WTC11 (cell line): Measurements from ENCODE around the gene ZNF507. TPM values are rescaled to one million over a fixed set of nuclear protein-coding genes. Genes with fewer than 3 reads are reported as not detected.

Experiments used
- AFF4 ChIP-seq: sonication (generic); formaldehyde crosslinking; IDR thresholded peaks from 2 replicates; pipeline ENCODE4 v1.8.1; 2023; ENCODE audit warnings: mild to moderate bottlenecking, missing genetic modification reagents, borderline replicate concordance
- ATF1 ChIP-seq: sonication (generic); formaldehyde crosslinking; IDR thresholded peaks from 2 replicates; pipeline ENCODE4 v1.8.1; 2023; ENCODE audit warnings: mild to moderate bottlenecking, moderate library complexity, missing genetic modification reagents
- CBFB ChIP-seq: sonication (generic); formaldehyde crosslinking; IDR thresholded peaks from 2 replicates; pipeline ENCODE4 v1.8.1; 2022; ENCODE audit warnings: mild to moderate bottlenecking, low read depth, missing genetic modification reagents
- CREB1 ChIP-seq: sonication (generic); formaldehyde crosslinking; IDR thresholded peaks from 2 replicates; pipeline ENCODE4 v1.8.0; 2023; ENCODE audit warnings: mild to moderate bottlenecking, missing genetic modification reagents
- E2F1 ChIP-seq: sonication (generic); formaldehyde crosslinking; IDR thresholded peaks from 2 replicates; pipeline ENCODE4 v1.8.0; 2022; ENCODE audit warnings: mild to moderate bottlenecking, missing genetic modification reagents
- FOXP1 ChIP-seq: sonication (generic); formaldehyde crosslinking; IDR thresholded peaks from 2 replicates; pipeline ENCODE4 v1.8.0; 2022; ENCODE audit warnings: missing genetic modification reagents, mild to moderate bottlenecking, moderate library complexity, borderline replicate concordance
- GABPB1 ChIP-seq: sonication (generic); formaldehyde crosslinking; IDR thresholded peaks from 2 replicates; pipeline ENCODE4 v1.8.1; 2023; ENCODE audit warnings: mild to moderate bottlenecking, missing genetic modification reagents
- MXD4 ChIP-seq: fragments of 250-450 bp; sonication (Bioruptor Pico); IDR thresholded peaks from 2 replicates; pipeline ENCODE4 v1.8.0; 2021; ENCODE audit warnings: mild to moderate bottlenecking, moderate library complexity, borderline replicate concordance
- NFE2L1 ChIP-seq: sonication (generic); formaldehyde crosslinking; IDR thresholded peaks from 2 replicates; pipeline ENCODE4 v1.8.1; 2023; ENCODE audit warnings: missing genetic modification reagents
- PREB ChIP-seq: sonication (generic); formaldehyde crosslinking; IDR thresholded peaks from 2 replicates; pipeline ENCODE4 v1.8.1; 2022; ENCODE audit warnings: mild to moderate bottlenecking, missing genetic modification reagents, moderate library complexity, borderline replicate concordance
- ZBTB21 ChIP-seq: sonication (generic); formaldehyde crosslinking; IDR thresholded peaks from 2 replicates; pipeline ENCODE4 v1.8.1; 2023; ENCODE audit warnings: mild to moderate bottlenecking, missing genetic modification reagents, borderline replicate concordance
- ZNF121 ChIP-seq: sonication (generic); formaldehyde crosslinking; IDR thresholded peaks from 2 replicates; pipeline ENCODE4 v1.8.0; 2023; ENCODE audit warnings: missing genetic modification reagents
- ZNF396 ChIP-seq: fragments of 250-450 bp; sonication (Bioruptor Pico); IDR thresholded peaks from 2 replicates; pipeline ENCODE4 v1.8.0; 2021; ENCODE audit warnings: mild to moderate bottlenecking, moderate library complexity, borderline replicate concordance
- ZNF416 ChIP-seq: fragments of 250-450 bp; sonication (Bioruptor Pico); IDR thresholded peaks from 2 replicates; pipeline ENCODE4 v1.9.0; 2021; ENCODE audit warnings: mild to moderate bottlenecking, inconsistent platforms
- ZNF423 ChIP-seq: fragments of 250-450 bp; sonication (Bioruptor Pico); IDR thresholded peaks from 2 replicates; pipeline ENCODE4 v2.1.2; 2022; ENCODE audit warnings: mild to moderate bottlenecking, moderate library complexity
- ZNF425 ChIP-seq: fragments of 250-450 bp; sonication (Bioruptor Pico); conservative IDR thresholded peaks from 2 replicates; pipeline ENCODE4 v1.9.0; 2021; ENCODE audit warnings: mild to moderate bottlenecking
- total RNA-seq: library from RNA; stranded (reverse); gene quantifications from 3 replicates; pipeline ENCODE4 v1.2.3, GENCODE V29; 2021
- TF ChIP-seq, protein P1 (sequence below): sonication (generic); formaldehyde crosslinking; IDR thresholded peaks from 2 replicates; pipeline ENCODE4 v1.8.1; 2023; ENCODE audit warnings: mild to moderate bottlenecking, moderate library complexity, missing genetic modification reagents
- TF ChIP-seq, protein P2 (sequence below): fragments of 250-450 bp; sonication (Bioruptor Pico); IDR thresholded peaks from 2 replicates; pipeline ENCODE4 v1.9.0; 2021; ENCODE audit warnings: moderate library complexity, mild to moderate bottlenecking, inconsistent platforms, borderline replicate concordance
- TF ChIP-seq, protein P3 (sequence below): sonication (generic); formaldehyde crosslinking; conservative IDR thresholded peaks from 2 replicates; pipeline ENCODE4 v1.8.1; 2022; ENCODE audit warnings: mild to moderate bottlenecking, missing genetic modification reagents
- TF ChIP-seq, protein P4 (sequence below): sonication (generic); formaldehyde crosslinking; conservative IDR thresholded peaks from 2 replicates; pipeline ENCODE4 v1.8.1; 2023; ENCODE audit warnings: mild to moderate bottlenecking, low read depth, missing genetic modification reagents, moderate library complexity

ZNF507 gene
- total RNA-seq, 1 experiment from 2014 or later, result 27.6 TPM

GRCh38 chr19:32345261-32346207 lies at the start of gene ZNF507 (continued):
- TF ChIP-seq NFE2L1 (CRISPR knock-in tag) (peak; percentile 43; the same call in 1 of the 2 replicates), ZNF425 (CRISPR knock-in tag) (no peak), MXD4 (no peak), ZNF121 (CRISPR knock-in tag) (no peak), PREB (CRISPR knock-in tag) (no peak), CBFB (CRISPR knock-in tag) (no peak), ZNF416 (no peak), ZNF423 (CRISPR knock-in tag) (no peak), FOXP1 (CRISPR knock-in tag) (no peak), ZBTB21 (CRISPR knock-in tag) (0 out of 2 replicates have a peak, but pooled peaks have one; percentile 24), E2F1 (CRISPR knock-in tag) (no peak), ATF1 (no peak), ZNF396 (no peak), GABPB1 (CRISPR knock-in tag) (peak; percentile 26), AFF4 (no peak), CREB1 (CRISPR knock-in tag) (no peak)
- TF ChIP-seq, protein P1, sequence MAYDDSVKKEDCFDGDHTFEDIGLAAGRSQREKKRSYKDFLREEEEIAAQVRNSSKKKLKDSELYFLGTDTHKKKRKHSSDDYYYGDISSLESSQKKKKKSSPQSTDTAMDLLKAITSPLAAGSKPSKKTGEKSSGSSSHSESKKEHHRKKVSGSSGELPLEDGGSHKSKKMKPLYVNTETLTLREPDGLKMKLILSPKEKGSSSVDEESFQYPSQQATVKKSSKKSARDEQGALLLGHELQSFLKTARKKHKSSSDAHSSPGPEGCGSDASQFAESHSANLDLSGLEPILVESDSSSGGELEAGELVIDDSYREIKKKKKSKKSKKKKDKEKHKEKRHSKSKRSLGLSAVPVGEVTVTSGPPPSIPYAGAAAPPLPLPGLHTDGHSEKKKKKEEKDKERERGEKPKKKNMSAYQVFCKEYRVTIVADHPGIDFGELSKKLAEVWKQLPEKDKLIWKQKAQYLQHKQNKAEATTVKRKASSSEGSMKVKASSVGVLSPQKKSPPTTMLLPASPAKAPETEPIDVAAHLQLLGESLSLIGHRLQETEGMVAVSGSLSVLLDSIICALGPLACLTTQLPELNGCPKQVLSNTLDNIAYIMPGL (CRISPR knock-in tag), result peak; percentile 75
- TF ChIP-seq, protein P2, sequence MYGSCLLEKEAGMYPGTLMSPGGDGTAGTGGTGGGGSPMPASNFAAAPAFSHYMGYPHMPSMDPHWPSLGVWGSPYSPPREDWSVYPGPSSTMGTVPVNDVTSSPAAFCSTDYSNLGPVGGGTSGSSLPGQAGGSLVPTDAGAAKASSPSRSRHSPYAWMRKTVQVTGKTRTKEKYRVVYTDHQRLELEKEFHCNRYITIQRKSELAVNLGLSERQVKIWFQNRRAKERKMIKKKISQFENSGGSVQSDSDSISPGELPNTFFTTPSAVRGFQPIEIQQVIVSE (CRISPR knock-in tag), result no peak
- TF ChIP-seq, protein P3, sequence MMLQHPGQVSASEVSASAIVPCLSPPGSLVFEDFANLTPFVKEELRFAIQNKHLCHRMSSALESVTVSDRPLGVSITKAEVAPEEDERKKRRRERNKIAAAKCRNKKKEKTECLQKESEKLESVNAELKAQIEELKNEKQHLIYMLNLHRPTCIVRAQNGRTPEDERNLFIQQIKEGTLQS (CRISPR knock-in tag), result no peak
- TF ChIP-seq, protein P4, sequence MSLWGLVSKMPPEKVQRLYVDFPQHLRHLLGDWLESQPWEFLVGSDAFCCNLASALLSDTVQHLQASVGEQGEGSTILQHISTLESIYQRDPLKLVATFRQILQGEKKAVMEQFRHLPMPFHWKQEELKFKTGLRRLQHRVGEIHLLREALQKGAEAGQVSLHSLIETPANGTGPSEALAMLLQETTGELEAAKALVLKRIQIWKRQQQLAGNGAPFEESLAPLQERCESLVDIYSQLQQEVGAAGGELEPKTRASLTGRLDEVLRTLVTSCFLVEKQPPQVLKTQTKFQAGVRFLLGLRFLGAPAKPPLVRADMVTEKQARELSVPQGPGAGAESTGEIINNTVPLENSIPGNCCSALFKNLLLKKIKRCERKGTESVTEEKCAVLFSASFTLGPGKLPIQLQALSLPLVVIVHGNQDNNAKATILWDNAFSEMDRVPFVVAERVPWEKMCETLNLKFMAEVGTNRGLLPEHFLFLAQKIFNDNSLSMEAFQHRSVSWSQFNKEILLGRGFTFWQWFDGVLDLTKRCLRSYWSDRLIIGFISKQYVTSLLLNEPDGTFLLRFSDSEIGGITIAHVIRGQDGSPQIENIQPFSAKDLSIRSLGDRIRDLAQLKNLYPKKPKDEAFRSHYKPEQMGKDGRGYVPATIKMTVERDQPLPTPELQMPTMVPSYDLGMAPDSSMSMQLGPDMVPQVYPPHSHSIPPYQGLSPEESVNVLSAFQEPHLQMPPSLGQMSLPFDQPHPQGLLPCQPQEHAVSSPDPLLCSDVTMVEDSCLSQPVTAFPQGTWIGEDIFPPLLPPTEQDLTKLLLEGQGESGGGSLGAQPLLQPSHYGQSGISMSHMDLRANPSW (CRISPR knock-in tag), result no peak
